ENCODE data around the gene KCNIP4.

Gene KCNIP4

GRCh38 chr4:21571100-21571499 is 377.5 kb downstream of the KCNIP4 start:
- no peak for DNase-seq (ENCODE audit: extremely low spot score)
- ChIA-PET CTCF (no interaction called here), POLR2A (no interaction called here)
- TF ChIP-seq SP1 (IDR thresholded peaks at IDR 0.05), result no peak
- TF ChIP-seq FOXA1 (IDR thresholded peaks at IDR 0.05), result no peak
- TF ChIP-seq SUZ12 (IDR thresholded peaks at IDR 0.05), result no peak
- no peak for TF ChIP-seq ARNT (IDR thresholded peaks at IDR 0.05)
- no peak for TF ChIP-seq ZNF384 (IDR thresholded peaks at IDR 0.05)

GRCh38 chr4:21569638-21570037 is 378.9 kb downstream of the KCNIP4 start:
- no peak for DNase-seq (ENCODE audit: extremely low spot score)
- CTCF ChIA-PET, result no interaction called here
- no peak for TF ChIP-seq ZNF384 (IDR thresholded peaks at IDR 0.05)
- TF ChIP-seq BHLHE40 (IDR thresholded peaks at IDR 0.05; ENCODE audit: borderline replicate concordance), result no peak
- TF ChIP-seq, protein P1, sequence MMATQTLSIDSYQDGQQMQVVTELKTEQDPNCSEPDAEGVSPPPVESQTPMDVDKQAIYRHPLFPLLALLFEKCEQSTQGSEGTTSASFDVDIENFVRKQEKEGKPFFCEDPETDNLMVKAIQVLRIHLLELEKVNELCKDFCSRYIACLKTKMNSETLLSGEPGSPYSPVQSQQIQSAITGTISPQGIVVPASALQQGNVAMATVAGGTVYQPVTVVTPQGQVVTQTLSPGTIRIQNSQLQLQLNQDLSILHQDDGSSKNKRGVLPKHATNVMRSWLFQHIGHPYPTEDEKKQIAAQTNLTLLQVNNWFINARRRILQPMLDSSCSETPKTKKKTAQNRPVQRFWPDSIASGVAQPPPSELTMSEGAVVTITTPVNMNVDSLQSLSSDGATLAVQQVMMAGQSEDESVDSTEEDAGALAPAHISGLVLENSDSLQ (IDR thresholded peaks at IDR 0.05), result no peak
- TF ChIP-seq FOXK2 (IDR thresholded peaks at IDR 0.05), result no peak
- TF ChIP-seq LEF1 (IDR thresholded peaks at IDR 0.05; ENCODE audit: borderline replicate concordance), result no peak
- TF ChIP-seq SUZ12 (IDR thresholded peaks at IDR 0.05), result no peak
- no peak for TF ChIP-seq ELF4 (IDR thresholded peaks at IDR 0.05)
- no peak for TF ChIP-seq ARNT (IDR thresholded peaks at IDR 0.05)
- TF ChIP-seq L3MBTL2 (conservative IDR thresholded peaks at IDR 0.05), result no peak
- no peak for TF ChIP-seq HDGF (IDR thresholded peaks at IDR 0.05; ENCODE audit: borderline replicate concordance)
- no peak for TF ChIP-seq CTBP1 (IDR thresholded peaks at IDR 0.05; ENCODE audit: borderline replicate concordance)
- no peak for TF ChIP-seq FOXA1 (IDR thresholded peaks at IDR 0.05)
- TF ChIP-seq NFRKB (IDR thresholded peaks at IDR 0.05), result no peak
- no peak for TF ChIP-seq SP1 (IDR thresholded peaks at IDR 0.05)
- TF ChIP-seq TARDBP (IDR thresholded peaks at IDR 0.05), result no peak
- TF ChIP-seq FOXM1 (IDR thresholded peaks at IDR 0.05; ENCODE audit: borderline replicate concordance), result no peak
- POLR2A ChIA-PET, result no interaction called here

- DNase-seq (ENCODE audit: extremely low spot score), result no peak
- CTCF ChIA-PET, result no interaction called here
- TF ChIP-seq NFRKB (IDR thresholded peaks at IDR 0.05), result no peak
- TF ChIP-seq, protein P1 (IDR thresholded peaks at IDR 0.05), result no peak
- no peak for TF ChIP-seq ARNT (IDR thresholded peaks at IDR 0.05)
- no peak for TF ChIP-seq FOXM1 (IDR thresholded peaks at IDR 0.05; ENCODE audit: borderline replicate concordance)
- no peak for TF ChIP-seq HDGF (IDR thresholded peaks at IDR 0.05; ENCODE audit: borderline replicate concordance)
- TF ChIP-seq ELF4 (IDR thresholded peaks at IDR 0.05), result no peak
- TF ChIP-seq TARDBP (IDR thresholded peaks at IDR 0.05), result no peak
- no peak for TF ChIP-seq L3MBTL2 (conservative IDR thresholded peaks at IDR 0.05)
- no peak for TF ChIP-seq FOXK2 (IDR thresholded peaks at IDR 0.05)
- no peak for TF ChIP-seq SP1 (IDR thresholded peaks at IDR 0.05)
- TF ChIP-seq LEF1 (IDR thresholded peaks at IDR 0.05; ENCODE audit: borderline replicate concordance), result no peak
- no peak for TF ChIP-seq ZNF384 (IDR thresholded peaks at IDR 0.05)
- TF ChIP-seq CTBP1 (IDR thresholded peaks at IDR 0.05; ENCODE audit: borderline replicate concordance), result no peak
- no peak for TF ChIP-seq SUZ12 (IDR thresholded peaks at IDR 0.05)
- no peak for TF ChIP-seq BHLHE40 (IDR thresholded peaks at IDR 0.05; ENCODE audit: borderline replicate concordance)
- POLR2A ChIA-PET, result no interaction called here
Measured at GRCh38 chr4:21555083-21555482, 393.5 kb downstream of the KCNIP4 start.

DNA sequence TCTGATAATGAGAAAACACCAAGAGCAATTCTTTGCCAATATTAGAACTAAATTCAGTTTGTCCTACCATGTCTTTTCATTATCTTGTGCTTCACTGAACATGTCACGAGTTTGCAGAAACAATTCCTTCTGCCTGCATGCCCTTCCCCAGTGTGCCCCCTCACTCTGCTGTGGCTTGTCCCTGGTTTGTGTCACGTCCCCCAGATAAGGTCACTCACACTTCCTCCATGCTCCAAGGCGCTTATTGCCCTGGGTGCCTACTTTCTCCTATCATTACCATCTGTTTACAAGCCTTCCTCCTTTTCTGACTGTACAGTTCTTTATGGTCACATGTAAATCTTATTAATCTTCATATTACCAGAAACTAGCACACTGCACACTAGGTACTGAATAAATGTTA is 394.1 kb downstream of the KCNIP4 start:
- ChIA-PET CTCF (interaction anchor here (0.6 kb wide), 1 partner anchor 16 kb away, joined by 3 read pairs; no protein-coding TSS in a partner anchor), POLR2A (no interaction called here)
- DNase-seq (ENCODE audit: extremely low spot score), result no peak
- TF ChIP-seq SUZ12 (IDR thresholded peaks at IDR 0.05) (no peak), L3MBTL2 (conservative IDR thresholded peaks at IDR 0.05) (no peak), BHLHE40 (IDR thresholded peaks at IDR 0.05; ENCODE audit: borderline replicate concordance) (no peak), ZNF384 (IDR thresholded peaks at IDR 0.05) (no peak), CTBP1 (IDR thresholded peaks at IDR 0.05; ENCODE audit: borderline replicate concordance) (no peak), TARDBP (IDR thresholded peaks at IDR 0.05) (no peak), LEF1 (IDR thresholded peaks at IDR 0.05; ENCODE audit: borderline replicate concordance) (no peak), FOXK2 (IDR thresholded peaks at IDR 0.05) (no peak), SP1 (IDR thresholded peaks at IDR 0.05) (no peak), ARNT (IDR thresholded peaks at IDR 0.05) (no peak), FOXA1 (IDR thresholded peaks at IDR 0.05) (no peak), FOXM1 (IDR thresholded peaks at IDR 0.05; ENCODE audit: borderline replicate concordance) (no peak), ELF4 (IDR thresholded peaks at IDR 0.05) (no peak)
- TF ChIP-seq, protein P1 (IDR thresholded peaks at IDR 0.05), result no peak

- TF ChIP-seq FOXK2 (IDR thresholded peaks at IDR 0.05) (no peak), ARNT (IDR thresholded peaks at IDR 0.05) (no peak), ZNF384 (IDR thresholded peaks at IDR 0.05) (no peak), CTBP1 (IDR thresholded peaks at IDR 0.05; ENCODE audit: borderline replicate concordance) (no peak)
- ChIA-PET CTCF (interaction anchor here (0.6 kb wide), 1 partner anchor 15 kb away, joined by 3 read pairs; no protein-coding TSS in a partner anchor), POLR2A (no interaction called here)
- DNase-seq (ENCODE audit: extremely low spot score), result no peak
Measured at GRCh38 chr4:21554066-21554465, 394.5 kb downstream of the KCNIP4 start.

- no peak for DNase-seq (ENCODE audit: extremely low spot score)
- TF ChIP-seq, protein P1 (IDR thresholded peaks at IDR 0.05), result no peak
- TF ChIP-seq NFRKB (IDR thresholded peaks at IDR 0.05) (no peak), BHLHE40 (IDR thresholded peaks at IDR 0.05; ENCODE audit: borderline replicate concordance) (no peak), ARNT (IDR thresholded peaks at IDR 0.05) (no peak), LEF1 (IDR thresholded peaks at IDR 0.05; ENCODE audit: borderline replicate concordance) (no peak), FOXM1 (IDR thresholded peaks at IDR 0.05; ENCODE audit: borderline replicate concordance) (no peak), FOXK2 (IDR thresholded peaks at IDR 0.05) (no peak), FOXA1 (IDR thresholded peaks at IDR 0.05) (no peak), SP1 (IDR thresholded peaks at IDR 0.05) (no peak), HDGF (IDR thresholded peaks at IDR 0.05; ENCODE audit: borderline replicate concordance) (no peak), ELF4 (IDR thresholded peaks at IDR 0.05) (no peak), CTBP1 (IDR thresholded peaks at IDR 0.05; ENCODE audit: borderline replicate concordance) (no peak), TARDBP (IDR thresholded peaks at IDR 0.05) (no peak), L3MBTL2 (conservative IDR thresholded peaks at IDR 0.05) (no peak), SUZ12 (IDR thresholded peaks at IDR 0.05) (no peak), ZNF384 (IDR thresholded peaks at IDR 0.05) (no peak)
- ChIA-PET POLR2A (no interaction called here), CTCF (no interaction called here)
Measured at GRCh38 chr4:21552455-21552854, 396.1 kb downstream of the KCNIP4 start.

Measured in HEK293T (cell line).